NCI-H82 treated with DMSO at 0.1 percent for 48 hours (cell line): ENCODE data around the gene SF1.

Source experiments
- DNase-seq: peaks from one replicate; lab custom pipeline; 2025; ENCODE audit not compliant: unreplicated experiment; lab: John Stamatoyannopoulos, UW

The SF1 gene

DNA sequence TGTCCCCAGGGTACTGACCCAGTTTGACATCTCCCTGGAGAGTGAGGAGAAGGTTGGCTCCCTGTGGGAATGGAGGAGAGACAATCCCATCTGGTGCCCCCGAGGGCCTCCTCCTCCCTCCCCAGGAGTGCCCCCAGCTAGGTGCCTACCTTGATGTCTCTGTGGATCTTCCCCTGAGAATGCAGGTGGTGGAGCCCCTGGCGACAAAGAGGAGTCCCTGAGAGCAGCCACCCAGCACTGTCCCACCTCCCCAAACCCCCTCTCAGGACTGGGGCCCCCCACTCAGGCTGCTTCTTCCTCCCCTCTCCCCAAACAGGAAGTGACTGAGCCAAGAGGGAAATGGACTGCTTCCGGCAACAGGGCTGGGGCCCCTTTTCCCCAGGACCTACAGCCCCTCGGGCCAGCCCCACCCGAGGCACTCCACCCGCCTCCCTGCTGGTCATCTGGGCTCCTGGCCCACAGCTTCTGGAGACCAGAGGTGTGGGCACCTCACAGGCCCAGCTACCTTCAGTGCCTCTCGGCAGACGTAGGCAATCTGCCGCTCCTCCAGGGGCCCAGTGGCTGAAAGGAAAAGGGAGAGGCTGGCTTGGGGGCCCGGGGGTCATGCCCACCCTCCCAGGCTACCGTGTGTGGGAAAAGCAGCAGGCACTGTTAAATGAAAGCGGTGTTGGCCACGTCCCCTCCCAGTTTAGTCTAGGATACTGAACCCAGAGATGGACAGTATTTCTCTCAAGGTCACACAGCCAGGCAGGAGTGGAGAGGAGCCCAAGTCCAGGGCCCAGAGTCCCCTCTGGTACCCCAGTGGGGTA, 23.4 kb upstream of the SF1 start:
- DNase-seq, result no peak

DNA sequence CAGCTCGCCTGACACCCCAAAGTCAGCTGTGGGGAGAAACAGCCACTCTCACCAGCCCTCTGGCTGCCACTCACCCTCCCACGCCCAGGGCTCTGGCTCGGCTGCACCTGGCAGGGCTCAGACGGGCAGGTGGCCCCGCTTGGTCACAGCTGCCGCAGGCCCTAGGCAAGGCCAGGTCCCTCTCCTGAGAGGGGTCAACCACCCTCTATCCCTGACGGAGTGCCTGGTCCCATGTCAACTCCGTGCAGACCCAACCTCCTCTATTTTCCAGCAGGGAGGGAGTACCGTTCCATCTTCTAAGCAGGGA, 22.8 kb upstream of the SF1 start:
- DNase-seq, result no peak

DNA sequence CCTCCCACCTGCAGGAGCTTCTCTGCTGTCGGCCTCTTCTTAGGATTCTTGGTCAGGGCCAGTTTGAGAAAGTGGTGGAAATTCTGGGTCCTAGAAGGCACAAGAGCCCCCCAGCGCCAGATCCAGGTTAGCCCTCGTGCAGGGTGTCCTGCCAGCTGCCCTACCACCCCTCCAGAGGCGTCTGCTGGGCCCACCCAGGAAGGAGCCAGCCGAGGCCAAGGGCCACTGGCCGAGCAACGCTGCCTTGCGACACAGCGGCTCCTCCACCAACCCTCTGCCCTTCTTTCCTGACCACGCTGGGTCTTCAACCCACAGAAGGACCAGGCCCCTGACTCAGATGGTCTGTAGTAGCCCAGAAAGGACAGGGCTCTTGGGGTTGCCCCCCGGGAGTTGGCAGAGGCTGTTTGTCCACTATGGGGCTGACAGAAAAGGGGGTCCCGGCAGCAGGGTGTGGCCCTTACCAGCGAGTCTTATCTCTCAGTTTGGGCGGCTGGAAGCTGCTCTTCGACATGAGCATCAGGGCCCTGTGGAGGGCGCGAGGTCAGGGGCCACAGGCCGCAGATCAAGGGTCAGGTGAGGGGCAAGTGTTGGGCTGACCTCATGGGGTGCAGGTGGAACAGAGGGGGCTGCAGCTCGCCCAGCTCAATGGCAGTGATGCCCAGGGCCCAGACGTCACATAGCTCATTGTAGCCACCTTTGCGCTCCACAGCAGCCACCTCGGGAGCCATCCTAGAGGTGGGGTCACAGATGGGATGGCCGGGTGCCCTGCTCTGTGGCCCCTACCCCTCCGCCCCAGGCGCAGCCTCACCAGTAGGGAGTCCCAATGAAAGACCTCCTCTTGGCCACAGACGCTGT, 22.2 kb upstream of the SF1 start:
- no peak for DNase-seq

DNA sequence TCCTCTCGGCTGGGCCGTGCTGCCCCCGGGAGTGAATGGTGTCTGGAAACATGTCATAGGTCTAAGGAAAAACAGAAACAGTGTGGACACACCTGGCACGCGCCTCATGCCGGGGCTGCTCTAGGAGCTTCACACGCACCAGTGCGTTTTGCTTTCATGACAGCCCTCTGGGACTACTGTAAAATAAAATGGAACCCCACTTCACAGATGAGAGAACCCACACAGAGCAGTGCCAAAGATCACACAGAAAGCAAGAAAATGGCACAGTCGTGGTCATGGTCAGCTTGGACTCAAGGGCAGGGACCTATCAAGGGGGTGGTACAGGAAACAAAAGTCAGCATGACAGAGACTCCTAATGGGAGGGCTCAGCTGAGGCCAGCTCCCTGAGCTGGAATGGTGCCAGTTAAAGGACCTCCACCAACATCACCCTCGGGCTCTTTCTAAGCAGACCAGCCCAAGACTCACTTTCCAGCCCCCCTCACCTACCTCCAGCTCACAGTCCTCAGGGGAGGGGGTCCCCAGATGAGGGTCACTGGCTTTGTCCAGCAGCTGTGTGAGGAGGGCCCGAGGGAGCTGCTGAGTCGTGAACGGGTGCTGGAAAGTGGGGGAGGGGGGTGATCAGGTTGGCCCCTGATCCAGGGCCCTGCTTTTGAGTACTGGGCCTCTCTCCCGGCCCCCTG, 21.4 kb upstream of the SF1 start:
- no peak for DNase-seq

DNA sequence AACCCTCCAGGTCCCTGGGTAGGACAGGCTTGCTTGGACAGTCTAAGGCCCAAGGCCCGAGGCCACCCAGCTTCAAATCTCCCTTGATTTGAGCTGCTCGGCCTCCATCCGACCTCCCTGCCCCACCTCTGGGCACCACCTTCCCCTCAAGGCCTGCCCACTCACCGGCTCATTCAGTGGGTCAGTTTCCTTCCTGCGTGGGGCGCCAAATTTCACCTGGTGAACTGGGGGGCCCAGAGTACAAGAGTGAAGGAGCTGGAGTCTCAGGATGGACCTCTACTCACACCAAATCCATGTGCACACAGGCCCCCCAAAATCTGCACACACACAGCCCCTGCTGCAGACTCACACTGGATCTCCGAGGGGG, 20.9 kb upstream of the SF1 start:
- DNase-seq, result no peak

DNA sequence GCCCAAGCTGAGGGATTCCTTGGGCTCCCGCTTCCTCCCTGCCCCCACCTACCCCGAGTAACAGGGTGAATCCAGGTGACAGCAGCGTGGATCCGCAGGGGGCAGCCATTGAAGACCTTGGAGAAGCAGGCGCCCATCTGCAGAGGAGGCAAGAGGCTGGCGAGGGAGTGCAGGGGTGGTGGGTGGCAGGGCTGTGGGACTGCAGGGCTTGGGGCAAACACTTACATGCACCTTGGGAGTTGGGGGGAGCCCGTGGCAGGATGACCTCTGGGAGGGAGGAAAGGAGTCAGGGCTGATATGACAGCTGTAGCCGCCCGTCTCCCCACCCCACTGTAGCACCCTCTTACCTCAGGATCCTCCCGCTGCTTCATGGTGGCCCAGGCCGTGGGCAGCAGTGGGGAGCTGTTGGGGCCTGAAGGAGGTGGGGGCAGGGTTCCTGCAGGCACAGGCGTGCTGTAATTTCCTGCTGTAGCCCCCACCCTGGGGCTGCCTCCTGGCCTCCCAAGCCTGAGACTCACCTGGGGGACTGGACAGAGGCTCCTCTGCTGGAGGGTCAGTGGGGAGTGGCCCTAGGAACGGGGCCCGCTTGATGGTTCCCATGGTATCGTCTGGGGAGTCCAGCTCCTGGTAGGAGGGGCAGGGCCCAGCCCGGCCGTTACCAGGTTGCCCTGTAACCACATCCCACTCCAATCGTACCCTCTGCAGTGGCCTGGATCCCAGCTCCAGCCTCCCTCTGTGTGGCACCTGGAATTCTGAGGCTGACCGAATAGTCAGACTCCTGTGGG, 18.6 kb upstream of the SF1 start:
- no peak for DNase-seq

DNA sequence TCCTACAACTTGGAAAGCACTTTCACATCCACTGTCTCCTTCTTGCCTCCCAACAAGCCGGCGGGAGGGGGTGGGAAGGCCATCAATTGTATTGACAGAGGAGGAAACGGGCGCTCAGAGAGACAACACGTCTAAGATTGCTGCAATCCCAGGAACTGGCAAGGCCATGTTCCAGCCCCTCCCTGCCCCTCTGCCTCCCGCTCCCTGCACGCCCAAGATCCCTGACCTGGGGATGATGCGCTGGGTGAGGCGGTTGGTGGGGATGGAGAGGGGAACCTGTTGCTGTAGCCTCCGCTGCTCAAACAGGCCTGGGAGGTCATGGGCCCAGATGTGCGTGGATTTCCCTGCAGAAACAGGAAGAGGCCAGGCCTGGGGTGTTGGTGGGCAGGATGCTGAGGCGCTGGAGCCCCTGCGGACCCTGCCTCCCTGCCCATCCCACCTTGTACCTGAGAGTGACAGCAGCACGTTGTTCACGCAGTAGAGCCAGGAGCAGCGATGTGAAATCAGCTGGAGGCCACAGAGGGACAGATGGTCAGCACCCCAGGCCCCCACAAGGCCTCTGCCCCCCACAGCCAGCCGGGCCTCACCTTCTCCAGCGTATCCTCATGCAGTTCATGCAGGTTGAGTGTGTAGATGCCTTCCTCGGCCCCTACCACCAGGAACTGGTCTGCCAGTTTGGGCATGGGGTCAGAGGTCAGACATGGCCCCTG, 17.9 kb upstream of the SF1 start:
- DNase-seq, result no peak

DNA sequence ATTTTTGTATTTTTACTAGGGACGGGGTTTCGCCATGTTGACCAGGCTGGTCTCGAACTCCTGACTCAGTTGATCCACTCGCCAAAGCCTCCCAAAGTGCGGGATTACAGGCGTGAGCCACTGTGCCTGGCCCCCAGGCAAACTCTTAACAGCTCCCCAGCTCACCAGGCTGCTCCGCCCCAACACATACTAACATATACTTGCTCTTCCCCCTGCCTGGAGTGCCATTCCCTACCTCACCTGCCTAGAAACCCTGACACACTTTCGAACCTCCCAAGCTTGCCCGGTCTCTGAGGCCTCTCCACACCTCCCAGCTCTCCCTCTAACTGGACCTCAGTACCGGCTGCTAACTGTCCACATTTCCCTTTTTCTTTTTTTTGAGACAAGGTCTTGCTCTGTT, 16.2 kb upstream of the SF1 start:
- no peak for DNase-seq

DNA sequence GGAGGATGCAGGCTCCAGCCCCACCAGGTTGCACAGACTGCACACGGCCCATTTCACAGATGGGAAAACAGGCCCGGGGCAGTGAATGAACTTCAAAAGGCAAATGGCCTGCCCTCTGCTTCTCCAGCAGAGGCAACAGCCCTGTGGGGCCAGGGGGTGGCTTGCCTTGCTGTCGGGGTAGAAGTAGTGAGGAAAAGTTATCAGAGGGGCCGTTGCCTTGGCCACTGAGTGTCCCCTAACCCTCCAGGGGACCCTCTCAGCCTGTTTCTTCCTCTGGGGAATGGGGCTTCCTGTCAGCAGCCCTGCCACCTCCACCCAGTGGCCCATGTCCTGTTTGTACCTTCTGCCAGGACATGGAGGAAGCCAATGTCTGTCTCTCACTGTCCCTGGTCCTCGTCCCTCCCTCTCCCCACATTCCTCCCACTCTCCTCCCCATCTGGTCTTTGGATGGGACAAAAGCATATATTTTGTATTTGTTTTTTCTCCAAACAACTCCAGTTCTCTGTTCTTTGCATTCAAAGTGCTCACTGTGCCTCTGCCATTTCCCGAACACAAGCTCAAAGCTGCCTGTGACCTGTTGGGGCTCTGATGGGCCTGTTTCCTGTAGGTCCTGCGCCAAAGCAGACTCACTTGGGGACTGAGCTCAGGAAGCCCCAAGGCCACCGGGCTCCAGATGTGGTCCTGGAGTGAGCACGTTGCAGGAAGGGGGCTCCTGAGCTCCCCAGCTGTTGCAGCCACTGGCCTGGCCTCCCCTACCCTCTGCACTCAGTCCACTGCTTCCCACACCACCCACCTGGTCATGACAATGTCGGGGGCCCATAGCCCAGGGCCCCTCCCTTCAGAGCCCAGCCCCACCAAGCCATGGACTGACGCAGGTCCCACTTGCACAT, 15.2 kb upstream of the SF1 start:
- no peak for DNase-seq

DNA sequence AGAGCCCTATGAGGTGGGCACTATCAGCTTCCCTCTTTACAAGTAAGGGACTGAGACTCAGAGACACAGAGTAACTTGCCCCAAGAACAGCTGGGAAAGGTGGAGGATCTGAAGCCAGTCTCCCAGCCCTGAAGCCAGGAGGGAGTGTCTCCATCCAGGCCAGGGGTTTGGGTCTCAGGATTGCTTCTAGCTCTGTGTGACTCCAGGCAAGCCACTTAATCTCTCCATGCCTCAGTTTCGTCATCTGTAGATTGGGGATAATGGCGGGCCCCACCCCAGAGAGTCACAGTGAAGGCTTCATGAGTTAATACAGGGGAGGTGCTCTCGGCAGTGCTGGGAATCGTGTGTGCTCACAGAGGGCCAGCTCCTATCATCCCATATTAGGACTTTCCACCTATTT, 14.1 kb upstream of the SF1 start:
- no peak for DNase-seq

DNA sequence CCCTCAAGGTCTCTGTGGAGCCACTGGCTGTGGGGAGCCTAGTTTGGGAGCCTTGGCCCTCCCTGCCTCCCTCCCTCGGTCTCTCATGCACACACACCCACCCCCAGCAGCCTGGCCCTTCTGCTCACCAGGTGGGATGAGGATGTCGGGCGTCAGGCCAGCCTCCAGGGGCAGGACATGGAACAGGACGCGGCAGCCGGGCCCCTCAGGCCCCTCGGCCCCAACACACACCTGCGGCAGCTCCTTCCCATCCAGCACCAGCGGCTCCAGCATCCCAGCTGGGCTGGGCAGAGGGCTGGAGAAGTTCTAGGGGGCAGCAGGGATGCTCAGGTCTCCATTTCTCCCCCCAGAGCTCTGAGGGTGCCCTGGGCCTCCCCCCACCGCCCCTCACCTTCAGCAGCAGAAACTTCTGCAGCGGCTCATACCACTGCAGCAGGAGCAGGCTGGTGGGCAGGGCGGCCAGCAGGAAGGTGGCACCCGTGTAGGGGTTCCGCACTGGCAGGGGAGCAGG, 13.5 kb upstream of the SF1 start:
- DNase-seq, result no peak

DNA sequence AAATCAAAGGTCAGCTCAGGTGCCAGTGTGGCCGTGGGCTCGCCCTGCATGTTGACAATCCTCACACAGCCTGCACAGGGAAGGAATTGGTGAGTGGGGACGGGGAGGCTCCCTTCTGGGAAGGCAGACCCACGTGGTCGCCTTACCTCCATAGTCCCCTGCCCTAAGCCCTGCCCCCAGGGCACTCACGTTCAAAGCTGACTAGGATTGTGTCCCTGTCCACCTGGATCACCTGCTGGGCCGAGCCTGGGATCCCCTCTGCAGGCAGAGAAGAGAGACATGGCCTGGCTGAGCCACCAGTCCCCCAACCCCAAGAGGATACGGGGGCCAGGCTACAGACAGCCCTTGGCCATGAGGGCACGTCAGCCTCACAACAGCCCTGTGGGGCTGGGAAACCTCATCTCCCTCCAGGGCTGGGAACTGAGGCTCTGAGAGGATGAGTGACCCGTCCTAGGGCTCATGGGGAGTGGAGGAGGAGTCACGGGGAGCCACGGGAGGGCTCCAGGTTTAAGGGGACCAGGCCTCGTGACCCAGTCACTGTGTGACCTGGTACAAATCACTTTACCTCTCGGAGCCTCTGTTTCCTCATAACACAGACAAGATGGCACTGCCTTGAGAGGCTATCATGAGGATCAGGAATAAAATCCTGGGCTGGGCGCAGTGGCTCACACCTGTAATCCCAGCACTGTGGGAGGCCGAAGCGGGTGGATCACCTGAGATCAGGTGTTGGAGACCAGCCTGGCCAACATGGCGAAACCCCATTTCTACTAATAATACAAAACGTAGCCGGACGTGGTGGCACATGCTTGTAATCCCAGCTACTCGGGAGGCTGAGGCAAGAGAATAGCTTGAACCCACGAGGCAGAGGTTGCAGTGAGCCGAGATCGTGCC, 12.1 kb upstream of the SF1 start:
- no peak for DNase-seq

DNA sequence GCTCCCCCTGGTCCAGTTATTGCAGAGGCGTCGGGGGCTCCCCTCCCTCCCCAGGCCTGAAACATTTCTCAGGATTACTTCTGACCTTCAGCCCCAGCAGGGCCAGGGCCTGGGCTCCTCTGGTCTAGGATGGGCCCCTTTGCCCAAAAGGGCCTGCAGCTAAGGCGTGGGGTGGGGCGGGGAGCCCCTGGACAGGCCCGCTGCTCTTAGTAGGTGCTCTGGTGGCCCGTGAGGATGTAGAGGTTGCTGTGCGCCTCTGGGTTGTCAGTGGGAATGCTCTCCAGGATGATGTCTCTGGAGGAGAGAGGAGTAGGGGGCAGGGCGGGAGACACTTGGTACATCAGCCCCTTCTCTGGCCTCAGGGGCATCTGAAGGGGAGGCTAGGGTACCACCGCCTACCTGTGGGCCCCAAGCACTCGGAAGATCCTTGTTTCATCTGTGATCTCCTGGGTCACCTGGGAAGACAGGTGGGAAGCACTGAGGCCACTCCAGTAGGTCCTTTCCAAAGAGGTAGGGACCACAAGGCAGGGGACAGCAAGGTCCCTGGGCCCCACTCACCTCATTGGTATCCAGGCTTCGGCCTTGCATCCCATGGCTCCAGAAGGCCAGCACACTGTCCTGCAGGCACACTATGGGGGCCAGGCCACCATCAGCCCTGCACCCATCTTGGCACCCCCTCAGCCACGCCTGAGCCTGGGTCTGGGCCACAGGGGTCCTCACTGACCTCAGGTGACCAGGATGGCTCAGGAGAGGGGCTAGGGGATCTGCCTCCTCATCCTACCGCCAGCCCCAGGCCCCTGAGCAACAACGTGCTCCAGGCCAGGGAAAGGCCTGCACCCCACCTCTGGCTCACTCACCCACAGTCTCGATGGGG, 11.2 kb upstream of the SF1 start:
- DNase-seq, result no peak

DNA sequence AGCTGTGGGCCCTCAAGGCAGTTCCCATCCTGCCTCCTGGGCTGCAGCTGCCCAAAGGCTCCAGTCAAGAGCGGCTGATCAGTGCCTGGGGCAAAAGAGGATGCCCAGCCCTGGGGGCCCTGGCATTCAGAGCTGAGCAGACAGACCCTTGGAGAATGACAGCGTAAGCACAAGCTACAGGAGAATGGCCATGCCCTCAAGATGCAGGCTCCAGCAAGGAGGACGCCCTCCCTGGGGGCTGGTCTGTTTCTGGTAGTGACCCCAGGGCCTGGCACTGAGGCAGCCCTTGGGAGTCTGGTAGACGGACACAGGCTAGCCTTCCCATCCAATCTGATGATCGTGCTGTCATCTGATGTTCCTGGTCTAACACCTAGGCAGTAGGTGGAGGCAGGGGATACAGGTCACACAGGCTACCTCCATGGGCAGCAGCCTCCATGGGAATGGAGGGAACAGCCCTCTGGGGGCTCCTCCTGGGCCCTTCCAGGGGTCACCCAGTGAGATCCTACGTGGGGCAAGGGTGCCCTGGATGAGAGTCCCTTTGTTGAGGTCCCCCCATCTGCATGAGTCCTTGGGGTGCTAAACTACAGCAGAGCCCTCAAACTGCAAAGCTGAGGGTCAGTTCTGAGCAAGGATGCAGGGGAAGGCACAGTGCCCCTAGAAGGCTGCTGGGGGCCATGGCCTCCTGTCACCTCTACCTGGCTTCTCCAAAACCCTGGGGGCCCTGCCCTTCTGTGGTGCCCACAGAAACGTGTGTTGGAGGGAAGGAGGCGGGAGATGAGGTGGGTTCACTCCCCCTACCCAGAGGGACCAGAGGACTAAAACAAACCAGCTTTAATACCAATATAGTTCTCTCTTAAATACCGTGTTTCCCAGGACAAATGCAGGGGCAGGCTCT, 10.2 kb upstream of the SF1 start:
- no peak for DNase-seq

DNA sequence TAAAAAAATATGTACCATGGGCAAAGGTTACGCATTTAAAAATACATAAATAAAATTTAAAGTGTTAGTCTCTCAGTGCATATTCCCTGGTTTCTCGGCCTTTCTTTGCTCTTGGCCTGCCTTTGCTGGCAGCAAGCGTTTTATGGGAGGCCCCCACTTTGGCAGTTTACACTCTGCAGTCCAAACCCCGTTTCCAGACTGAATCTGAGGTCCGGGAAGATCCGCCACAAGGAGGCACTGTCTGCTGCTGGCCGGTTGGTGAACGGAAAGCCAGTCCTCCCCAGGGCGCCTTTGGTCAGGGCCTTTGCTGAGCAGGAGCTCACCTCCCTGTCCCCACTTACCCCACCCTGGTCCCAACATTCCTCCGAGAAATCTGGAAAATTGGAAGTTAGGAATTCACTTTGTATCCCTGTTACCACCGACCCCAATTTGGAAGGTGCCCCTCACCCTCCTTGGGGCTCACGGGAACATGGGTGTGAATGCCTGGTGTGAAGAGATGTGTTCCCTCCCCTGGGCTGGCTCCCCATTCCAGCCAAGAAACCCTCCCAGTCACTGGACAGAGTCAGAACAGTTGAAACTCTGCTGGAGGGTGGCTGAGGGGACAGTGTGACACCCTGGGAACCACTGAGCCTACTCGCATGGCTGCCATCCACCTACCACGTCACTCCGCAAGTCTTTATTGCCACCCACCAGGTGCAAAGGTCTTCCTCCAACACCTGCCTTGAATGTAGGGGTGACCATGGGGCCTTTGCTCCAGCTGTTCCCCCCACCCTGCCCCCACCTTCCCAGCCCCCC, 9.4 kb upstream of the SF1 start:
- DNase-seq, result no peak

DNA sequence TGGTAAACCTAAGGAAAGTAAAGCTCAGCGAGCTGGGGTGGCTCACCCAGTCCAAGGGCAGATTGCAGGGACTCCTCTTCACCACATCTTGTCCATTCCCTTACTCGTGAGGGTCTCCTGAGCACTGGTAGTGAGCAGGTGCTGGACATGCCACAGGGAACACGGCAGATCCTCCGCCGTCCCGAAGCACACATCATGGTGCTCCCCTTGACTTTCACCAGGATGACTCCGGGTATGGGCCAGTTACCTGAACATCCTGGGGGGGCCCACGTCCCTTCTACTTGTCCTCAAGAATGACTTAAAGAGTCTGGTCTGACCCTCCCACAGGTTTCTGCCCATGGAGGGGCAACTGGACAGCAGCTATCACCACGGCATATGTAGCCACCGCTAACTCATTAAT, 8.0 kb upstream of the SF1 start:
- no peak for DNase-seq
